Parathyroid adenoma (tissue), 2 donors: ENCODE measurements around the gene RXFP2.

Experiments used
- H2AFZ ChIP-seq: fragments of 300-600 bp; sonication (generic); one replicate; pipeline ENCODE4 v1.7.0; 2017; ENCODE audit warnings: antibody characterized with exemption, mild to moderate bottlenecking
- H3K27ac ChIP-seq: fragments of 300-600 bp; sonication (generic); one replicate; pipeline ENCODE4 v1.7.0; 2017
- H3K27me3 ChIP-seq: fragments of 300-600 bp; sonication (generic); one replicate; pipeline ENCODE4 v1.7.0; 2017; ENCODE audit warnings: low read length; ENCODE audit not compliant: control insufficient read depth, insufficient read depth
- H3K36me3 ChIP-seq: fragments of 300-600 bp; sonication (generic); one replicate; pipeline ENCODE4 v1.7.0; 2017; ENCODE audit warnings: low read length; ENCODE audit not compliant: control insufficient read depth, insufficient read depth
- H3K4me1 ChIP-seq: fragments of 300-600 bp; sonication (generic); one replicate; pipeline ENCODE4 v1.7.0; 2017; ENCODE audit warnings: control low read depth
- H3K4me2 ChIP-seq: fragments of 300-600 bp; sonication (generic); one replicate; pipeline ENCODE4 v1.7.0; 2017; ENCODE audit warnings: low read length
- H3K4me3 ChIP-seq: fragments of 300-600 bp; sonication (generic); one replicate; pipeline ENCODE4 v1.7.0; 2017; ENCODE audit warnings: low read depth, low read length
- H3K79me2 ChIP-seq: fragments of 300-600 bp; sonication (generic); one replicate; pipeline ENCODE4 v1.7.0; 2017; ENCODE audit warnings: control low read depth
- H3K9ac ChIP-seq: fragments of 300-600 bp; sonication (generic); one replicate; pipeline ENCODE4 v1.7.0; 2017; ENCODE audit warnings: mild to moderate bottlenecking
- H3K9me3 ChIP-seq: fragments of 300-600 bp; sonication (generic); one replicate; pipeline ENCODE4 v1.7.0; 2017; ENCODE audit warnings: low read length; ENCODE audit not compliant: control insufficient read depth
- TF ChIP-seq, protein P1 (sequence below): fragments of 300-600 bp; sonication (generic); IDR thresholded peaks from one replicate; pipeline ENCODE4 v1.7.0; 2017; ENCODE audit warnings: antibody characterized with exemption, mild to moderate bottlenecking
- donor health status: primary hyperparathyroidism.

The RXFP2 gene

DNA sequence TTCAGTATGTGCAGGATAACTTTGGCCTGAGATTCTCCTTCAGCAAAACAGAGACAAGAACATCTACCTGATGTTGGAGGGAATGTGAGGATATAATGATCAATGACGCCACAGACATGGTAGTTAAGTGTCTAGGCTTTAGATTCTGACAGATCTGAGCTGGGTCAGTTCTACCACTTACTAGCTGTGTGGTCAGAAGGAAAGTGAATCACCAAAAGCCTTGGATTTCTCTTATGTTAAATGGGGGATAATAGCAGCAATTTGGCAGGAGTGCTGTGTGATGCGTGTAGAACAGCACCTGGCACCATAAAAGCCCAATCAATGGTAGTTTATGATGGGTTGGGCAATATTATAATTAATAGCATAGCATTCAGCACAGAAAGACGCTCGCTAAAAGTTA, 41.7 kb downstream of the RXFP2 start:
- TF ChIP-seq, protein P1, sequence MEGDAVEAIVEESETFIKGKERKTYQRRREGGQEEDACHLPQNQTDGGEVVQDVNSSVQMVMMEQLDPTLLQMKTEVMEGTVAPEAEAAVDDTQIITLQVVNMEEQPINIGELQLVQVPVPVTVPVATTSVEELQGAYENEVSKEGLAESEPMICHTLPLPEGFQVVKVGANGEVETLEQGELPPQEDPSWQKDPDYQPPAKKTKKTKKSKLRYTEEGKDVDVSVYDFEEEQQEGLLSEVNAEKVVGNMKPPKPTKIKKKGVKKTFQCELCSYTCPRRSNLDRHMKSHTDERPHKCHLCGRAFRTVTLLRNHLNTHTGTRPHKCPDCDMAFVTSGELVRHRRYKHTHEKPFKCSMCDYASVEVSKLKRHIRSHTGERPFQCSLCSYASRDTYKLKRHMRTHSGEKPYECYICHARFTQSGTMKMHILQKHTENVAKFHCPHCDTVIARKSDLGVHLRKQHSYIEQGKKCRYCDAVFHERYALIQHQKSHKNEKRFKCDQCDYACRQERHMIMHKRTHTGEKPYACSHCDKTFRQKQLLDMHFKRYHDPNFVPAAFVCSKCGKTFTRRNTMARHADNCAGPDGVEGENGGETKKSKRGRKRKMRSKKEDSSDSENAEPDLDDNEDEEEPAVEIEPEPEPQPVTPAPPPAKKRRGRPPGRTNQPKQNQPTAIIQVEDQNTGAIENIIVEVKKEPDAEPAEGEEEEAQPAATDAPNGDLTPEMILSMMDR = no peak
- H3K27me3 ChIP-seq = no peaks in the 10 kb centered on the region
- H3K4me2 ChIP-seq = no peak overlapping the region
- no peaks in the 10 kb centered on the region for H3K36me3 ChIP-seq
- H3K9ac ChIP-seq = no peak overlapping the region
- no peaks in the 10 kb centered on the region for H3K79me2 ChIP-seq
- no peaks in the 10 kb centered on the region for H3K9me3 ChIP-seq
- H3K4me1 ChIP-seq = no peaks in the 10 kb centered on the region
- no peak overlapping the region for H3K4me3 ChIP-seq
- no peak overlapping the region for H2AFZ ChIP-seq
- no peak overlapping the region for H3K27ac ChIP-seq

DNA sequence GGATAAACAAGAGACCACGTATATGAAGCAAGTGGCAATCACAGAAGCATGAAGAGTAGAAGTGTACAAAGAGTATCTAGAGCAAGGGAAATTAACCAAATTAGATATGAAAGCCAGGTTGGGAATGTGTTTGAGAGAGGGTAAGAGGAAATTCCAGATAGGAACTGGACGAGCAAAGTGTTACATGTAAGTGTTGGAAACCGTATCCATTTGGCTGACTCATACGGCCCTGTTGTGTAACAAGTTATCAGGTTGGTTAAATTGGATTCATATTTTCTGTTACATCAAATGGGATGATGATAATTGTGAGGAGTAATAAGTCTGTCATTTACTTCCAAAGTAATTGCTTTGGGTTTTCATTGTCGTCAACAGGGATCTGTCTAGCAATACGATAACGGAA, 46.7 kb downstream of the RXFP2 start:
- H3K4me2 ChIP-seq = no peak overlapping the region
- no peaks in the 10 kb centered on the region for H3K27me3 ChIP-seq
- H3K27ac ChIP-seq = no peak overlapping the region
- no peak overlapping the region for H2AFZ ChIP-seq
- H3K79me2 ChIP-seq = no peaks in the 10 kb centered on the region
- H3K4me3 ChIP-seq = no peak overlapping the region
- H3K9me3 ChIP-seq = no peaks in the 10 kb centered on the region
- H3K9ac ChIP-seq = no peak overlapping the region
- TF ChIP-seq, protein P1 = no peak
- no peaks in the 10 kb centered on the region for H3K36me3 ChIP-seq
- H3K4me1 ChIP-seq = no peaks in the 10 kb centered on the region

DNA sequence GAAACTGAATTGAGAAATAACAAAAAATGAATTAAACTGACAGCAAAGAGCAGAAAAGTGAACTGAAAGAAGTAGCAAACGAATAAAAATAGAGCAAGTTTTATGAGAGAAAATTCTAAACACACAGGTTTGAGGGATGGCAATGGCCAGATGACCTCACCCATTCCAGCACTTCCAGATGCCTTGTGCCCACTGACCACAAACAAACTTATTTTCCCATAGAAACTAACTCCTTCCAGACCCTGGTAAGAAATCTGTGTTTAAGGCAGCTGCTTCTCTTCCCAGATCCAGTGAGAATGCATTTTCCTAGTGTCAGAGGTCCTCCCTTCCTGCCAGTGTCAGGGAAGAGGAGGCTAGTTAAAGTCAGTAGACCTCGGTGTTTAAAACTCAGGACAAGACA, 51.7 kb downstream of the RXFP2 start:
- Histone ChIP-seq H3K4me3 (no peak overlapping the region), H3K9ac (no peak overlapping the region), H2AFZ (no peak overlapping the region), H3K79me2 (no peaks in the 10 kb centered on the region), H3K36me3 (no peaks in the 10 kb centered on the region), H3K27me3 (no peaks in the 10 kb centered on the region), H3K4me1 (no peaks in the 10 kb centered on the region), H3K4me2 (no peak overlapping the region), H3K9me3 (no peaks in the 10 kb centered on the region), H3K27ac (no peak overlapping the region)
- TF ChIP-seq, protein P1 = no peak

DNA sequence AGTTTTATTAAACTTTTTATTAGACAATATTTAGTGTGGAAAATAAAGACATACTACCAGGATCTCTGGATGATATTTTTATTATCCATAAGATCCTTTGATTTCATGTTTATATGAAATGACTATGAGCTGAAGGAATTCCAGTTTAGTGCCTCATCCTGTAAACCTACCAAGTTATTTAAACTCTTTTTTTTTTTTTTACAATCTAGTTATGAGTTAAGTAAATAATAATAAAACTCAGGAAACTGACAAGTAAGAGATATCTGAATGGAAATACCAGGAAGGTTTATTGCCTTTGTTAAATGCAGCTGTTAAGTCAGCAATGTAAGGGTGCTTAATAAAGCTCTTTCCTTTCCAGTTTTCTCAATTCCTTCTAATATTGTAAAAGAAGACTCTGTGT, 53.9 kb downstream of the RXFP2 start:
- H3K4me1 ChIP-seq = no peaks in the 10 kb centered on the region
- no peak overlapping the region for H3K27ac ChIP-seq
- no peaks in the 10 kb centered on the region for H3K27me3 ChIP-seq
- H3K9me3 ChIP-seq = no peaks in the 10 kb centered on the region
- no peaks in the 10 kb centered on the region for H3K79me2 ChIP-seq
- no peaks in the 10 kb centered on the region for H3K36me3 ChIP-seq
- H3K4me2 ChIP-seq = no peak overlapping the region
- no peak overlapping the region for H2AFZ ChIP-seq
- TF ChIP-seq, protein P1 = no peak
- H3K4me3 ChIP-seq = no peak overlapping the region
- no peak overlapping the region for H3K9ac ChIP-seq

DNA sequence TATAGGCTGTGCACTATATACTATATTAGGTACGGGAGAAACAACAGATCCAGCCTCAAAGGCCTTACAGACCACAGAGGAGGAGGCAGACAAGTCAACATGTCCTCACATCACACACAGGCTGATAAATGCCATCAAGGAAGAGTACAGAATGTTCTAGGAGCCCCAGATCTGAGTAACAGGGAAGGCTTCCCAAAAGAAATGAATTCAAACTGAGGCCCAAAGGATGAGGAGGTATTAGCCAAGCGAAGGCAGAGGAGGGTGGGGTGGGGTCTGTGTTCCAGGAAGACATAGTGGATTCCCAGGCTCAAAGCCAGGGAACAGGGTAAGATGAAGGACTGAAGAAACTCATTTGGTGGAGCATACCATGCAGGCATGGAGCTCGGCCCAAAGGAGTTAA, 55.1 kb downstream of the RXFP2 start:
- no peaks in the 10 kb centered on the region for H3K9me3 ChIP-seq
- no peak overlapping the region for H2AFZ ChIP-seq
- H3K79me2 ChIP-seq = no peaks in the 10 kb centered on the region
- H3K36me3 ChIP-seq = no peaks in the 10 kb centered on the region
- H3K27me3 ChIP-seq = no peaks in the 10 kb centered on the region
- no peak overlapping the region for H3K4me3 ChIP-seq
- no peak overlapping the region for H3K9ac ChIP-seq
- no peak overlapping the region for H3K4me2 ChIP-seq
- TF ChIP-seq, protein P1 = no peak
- H3K27ac ChIP-seq = no peak overlapping the region
- no peaks in the 10 kb centered on the region for H3K4me1 ChIP-seq
